Measurements from ENCODE around the gene VSTM1.

The VSTM1 gene

GRCh38 chr19:54009440-54009839 is 54.3 kb downstream of the VSTM1 start:
- DNase-seq: no peak

- DNase-seq: no peak
Observed at GRCh38 chr19:54002495-54003315, 61.0 kb downstream of the VSTM1 start.

GRCh38 chr19:54001496-54001895 is 62.2 kb downstream of the VSTM1 start:
- no peak for DNase-seq

GRCh38 chr19:53999694-54000093 is 64.0 kb downstream of the VSTM1 start:
- no peak for DNase-seq

GRCh38 chr19:53998223-53998622 is 65.5 kb downstream of the VSTM1 start:
- DNase-seq: no peak

- no peak for DNase-seq
Observed at GRCh38 chr19:53994811-53995210, 68.9 kb downstream of the VSTM1 start.

GRCh38 chr19:53993448-53993847 is 70.2 kb downstream of the VSTM1 start:
- no peak for DNase-seq

GRCh38 chr19:53992815-53993214 is 70.9 kb downstream of the VSTM1 start:
- no peak for DNase-seq

- no peak for DNase-seq
Observed at GRCh38 chr19:53992211-53992610, 71.5 kb downstream of the VSTM1 start.

- DNase-seq: no peak
Observed at GRCh38 chr19:53991224-53992113, 72.2 kb downstream of the VSTM1 start, which contains the start of gene CACNG6. CACNG6 (plus strand) TSS chr19:53991637; CDS start chr19:53992878, 1,241 bp downstream.
